GM18505 (cell line): ENCODE measurements around the gene ITGAX.
"Not testable (repeated sequence)": the region's sequence is repeated elsewhere in the genome, so short reads cannot be mapped to it uniquely, and the experiment has no call there.

Source experiments
- ATAC-seq: cut with Tn5 transposase; IDR thresholded peaks from one replicate; pipeline ENCODE4 v1.9.1; 2021; ENCODE audit not compliant: unreplicated experiment
- POLR2A ChIP-seq: IDR thresholded peaks from 4 replicates; pipeline ENCODE4 v1.6.1; 2011; ENCODE audit warnings: borderline replicate concordance; ENCODE audit not compliant: insufficient read depth, insufficient read length; ENCODE audit errors: extremely low read depth

The ITGAX gene

DNA sequence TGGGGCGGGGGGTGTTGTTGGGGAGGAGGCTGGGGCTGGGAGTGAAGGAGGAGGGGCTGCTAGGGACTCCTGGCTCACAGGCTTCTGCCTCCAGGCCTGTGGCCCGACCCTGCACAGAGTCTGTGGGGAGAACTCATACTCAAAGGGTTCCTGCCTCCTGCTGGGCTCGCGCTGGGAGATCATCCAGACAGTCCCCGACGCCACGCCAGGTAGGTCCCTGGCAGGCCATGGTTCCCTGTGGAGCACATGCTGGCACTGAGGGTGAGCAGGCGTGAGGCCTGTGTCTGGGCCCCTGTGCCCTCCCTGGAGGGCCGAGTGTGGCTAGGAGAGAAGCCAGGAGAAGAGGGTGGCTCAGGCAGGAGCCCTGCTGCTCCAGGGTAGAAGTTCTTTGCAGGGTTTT is 42.7 kb downstream of the ITGAX start:
- TF ChIP-seq POLR2A = no peak
- no peak for ATAC-seq

- ATAC-seq = no peak
- TF ChIP-seq POLR2A = no peak
These were observed 45.2 kb downstream of the ITGAX start for GRCh38 chr16:31400191-31400590.

GRCh38 chr16:31401436-31401835 is 46.5 kb downstream of the ITGAX start:
- TF ChIP-seq POLR2A = no peak

GRCh38 chr16:31402687-31403086 is 47.7 kb downstream of the ITGAX start:
- no peak for ATAC-seq

More at GRCh38 chr16:31401436-31401835, 46.5 kb downstream of the ITGAX start:
- no peak for ATAC-seq

GRCh38 chr16:31403590-31404352 is 48.8 kb downstream of the ITGAX start:
- TF ChIP-seq POLR2A = no peak
- ATAC-seq = no peak

More at GRCh38 chr16:31402687-31403086, 47.7 kb downstream of the ITGAX start:
- no peak for TF ChIP-seq POLR2A

GRCh38 chr16:31404353-31405064 is 49.5 kb downstream of the ITGAX start:
- no peak for ATAC-seq
- no peak for TF ChIP-seq POLR2A

DNA sequence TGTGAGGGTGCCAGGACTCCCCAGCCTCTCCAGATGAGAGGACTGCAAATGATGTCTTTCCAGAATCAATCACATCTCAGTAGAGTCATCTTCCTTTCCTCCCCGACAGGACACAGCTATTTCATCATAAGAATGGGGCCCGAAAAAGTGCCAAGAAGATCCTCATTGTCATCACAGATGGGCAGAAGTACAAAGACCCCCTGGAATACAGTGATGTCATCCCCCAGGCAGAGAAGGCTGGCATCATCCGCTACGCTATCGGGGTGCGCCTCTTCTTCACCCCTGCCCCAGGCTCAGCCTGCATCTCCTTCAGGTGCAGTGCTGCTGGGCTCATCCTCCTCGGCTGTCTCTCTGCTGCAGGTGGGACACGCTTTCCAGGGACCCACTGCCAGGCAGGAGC is 52.4 kb downstream of the ITGAX start:
- no peak for ATAC-seq
- no peak for TF ChIP-seq POLR2A

DNA sequence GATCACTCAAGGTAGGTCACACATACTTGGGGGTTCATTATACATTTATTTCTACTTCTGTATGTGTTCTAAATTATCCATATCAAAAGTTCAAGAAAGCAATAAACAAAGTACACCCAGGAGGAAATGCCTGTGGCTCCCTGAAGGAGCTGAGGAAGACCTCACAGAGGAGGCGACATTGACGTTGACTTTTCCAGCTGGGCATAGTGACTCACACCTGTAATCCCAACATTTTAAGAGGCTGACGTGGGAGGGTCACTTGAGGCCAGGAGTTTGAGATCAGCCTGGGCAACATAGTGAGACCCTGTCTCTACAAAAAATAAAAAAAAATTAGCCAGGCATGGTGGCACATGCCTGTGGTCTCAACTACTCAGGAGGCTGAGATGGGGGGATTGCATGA is 54.5 kb downstream of the ITGAX start:
- no peak for TF ChIP-seq POLR2A
- no peak for ATAC-seq

GRCh38 chr16:31410082-31410481 is 55.1 kb downstream of the ITGAX start:
- TF ChIP-seq POLR2A = no peak
- ATAC-seq = no peak

DNA sequence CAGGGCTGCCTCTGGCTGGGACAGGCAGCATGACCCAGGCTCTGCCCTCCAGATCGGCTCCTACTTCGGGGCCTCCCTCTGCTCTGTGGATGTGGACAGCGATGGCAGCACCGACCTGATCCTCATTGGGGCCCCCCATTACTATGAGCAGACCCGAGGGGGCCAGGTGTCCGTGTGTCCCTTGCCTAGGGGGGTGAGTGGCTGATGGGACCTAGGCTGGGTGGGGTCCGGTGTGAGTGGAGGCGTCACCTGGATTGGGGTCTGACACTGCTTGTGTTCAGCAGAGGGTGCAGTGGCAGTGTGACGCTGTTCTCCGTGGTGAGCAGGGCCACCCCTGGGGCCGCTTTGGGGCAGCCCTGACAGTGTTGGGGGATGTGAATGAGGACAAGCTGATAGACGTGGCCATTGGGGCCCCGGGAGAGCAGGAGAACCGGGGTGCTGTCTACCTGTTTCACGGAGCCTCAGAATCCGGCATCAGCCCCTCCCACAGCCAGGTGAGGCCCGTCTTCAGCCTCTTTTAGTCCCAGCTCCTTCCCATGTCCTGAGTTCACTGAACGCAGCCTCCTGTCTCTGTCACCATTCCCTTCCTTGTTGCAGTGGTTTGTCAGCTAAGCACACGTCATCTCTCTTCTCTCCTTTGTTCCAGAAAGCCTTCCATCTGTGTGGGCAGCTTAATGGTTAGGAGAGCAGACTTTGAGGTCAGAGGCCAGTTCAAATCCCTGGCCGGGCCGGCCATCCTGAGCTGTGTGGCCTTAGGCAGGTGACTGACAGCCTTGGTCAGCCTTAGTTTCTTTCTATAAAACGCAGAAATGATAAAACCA is 56.3 kb downstream of the ITGAX start:
- ATAC-seq = no peak
- TF ChIP-seq POLR2A = no peak

DNA sequence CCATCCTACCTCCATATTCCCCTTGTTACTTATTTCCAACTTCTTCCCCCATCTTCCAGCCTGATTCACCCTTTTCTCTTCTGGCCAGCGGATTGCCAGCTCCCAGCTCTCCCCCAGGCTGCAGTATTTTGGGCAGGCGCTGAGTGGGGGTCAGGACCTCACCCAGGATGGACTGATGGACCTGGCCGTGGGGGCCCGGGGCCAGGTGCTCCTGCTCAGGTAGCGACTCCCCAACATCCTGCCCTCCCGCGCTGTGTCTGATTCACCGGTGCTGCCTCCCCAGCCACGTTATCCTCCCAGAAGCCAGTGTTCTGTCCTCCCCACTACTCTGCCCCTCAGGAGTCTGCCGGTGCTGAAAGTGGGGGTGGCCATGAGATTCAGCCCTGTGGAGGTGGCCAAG is 57.8 kb downstream of the ITGAX start:
- ATAC-seq = no peak
- no peak for TF ChIP-seq POLR2A

- no peak for TF ChIP-seq POLR2A
- no peak for ATAC-seq
These were observed 58.4 kb downstream of the ITGAX start for GRCh38 chr16:31413381-31413780.

DNA sequence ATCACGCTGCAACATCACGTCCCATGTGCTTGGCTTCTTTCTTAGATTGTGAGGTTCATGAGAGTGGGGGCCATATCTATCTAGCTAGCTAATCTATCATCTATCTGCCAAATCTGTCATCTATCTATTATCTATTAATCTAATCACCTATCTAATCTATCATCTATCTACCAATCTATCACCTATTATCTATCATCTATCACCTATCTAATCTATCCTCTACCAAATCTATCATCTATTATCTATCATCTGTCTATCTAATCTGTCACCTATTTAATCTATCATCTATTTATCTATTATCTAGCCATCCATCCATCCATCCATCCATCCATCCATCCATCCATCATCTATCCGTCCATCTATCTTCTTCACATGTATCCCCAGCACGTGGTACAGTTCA is 59.0 kb downstream of the ITGAX start:
- ATAC-seq = no peak
- TF ChIP-seq POLR2A = no peak

DNA sequence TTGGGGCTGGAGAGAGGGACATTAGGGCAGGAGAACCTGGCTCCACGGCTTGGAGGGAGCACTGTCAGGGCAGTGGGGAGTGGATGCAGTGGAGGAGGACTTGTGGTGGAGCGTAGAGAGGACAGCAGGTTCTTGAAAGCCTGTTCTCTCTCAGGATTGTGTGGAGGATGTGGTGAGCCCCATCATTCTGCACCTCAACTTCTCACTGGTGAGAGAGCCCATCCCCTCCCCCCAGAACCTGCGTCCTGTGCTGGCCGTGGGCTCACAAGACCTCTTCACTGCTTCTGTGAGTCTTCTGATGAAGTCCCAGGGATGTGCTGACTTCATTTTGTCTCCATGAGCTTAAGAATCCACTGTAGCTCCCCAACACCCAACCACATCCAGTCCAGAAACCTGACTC is 59.7 kb downstream of the ITGAX start:
- ATAC-seq = no peak
- no peak for TF ChIP-seq POLR2A

DNA sequence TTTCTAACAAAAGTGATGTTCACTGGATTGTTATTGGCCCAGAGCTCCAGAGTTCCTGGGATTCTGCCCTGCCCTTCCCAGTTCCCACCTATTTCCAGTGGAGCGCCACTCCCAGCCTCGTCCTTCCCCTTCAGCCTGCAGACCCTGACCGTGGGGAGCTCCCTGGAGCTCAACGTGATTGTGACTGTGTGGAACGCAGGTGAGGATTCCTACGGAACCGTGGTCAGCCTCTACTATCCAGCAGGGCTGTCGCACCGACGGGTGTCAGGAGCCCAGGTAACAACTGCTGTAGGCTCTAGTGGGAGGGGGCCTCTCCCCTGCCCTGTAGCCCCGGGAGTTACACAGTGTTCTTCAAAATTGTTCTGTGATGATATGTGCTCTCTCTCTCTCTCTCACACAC is 61.4 kb downstream of the ITGAX start:
- no peak for TF ChIP-seq POLR2A
- no peak for ATAC-seq

- ATAC-seq = not testable (repeated sequence)
These were observed 62.1 kb downstream of the ITGAX start for GRCh38 chr16:31417036-31417435.
